Hippocampal formation (tissue), 2 donors: ENCODE measurements around the gene SLC16A3.
"Not testable (repeated sequence)": the region's sequence is repeated elsewhere in the genome, so short reads cannot be mapped to it uniquely, and the experiment has no call there.

ENCODE experiments used
- DNase-seq, 2 donors: peaks; one replicate each; lab custom pipeline; 2025; lab: John Stamatoyannopoulos, UW

SLC16A3 gene

GRCh38 chr17:82204831-82205719 is 23.8 kb upstream of the SLC16A3 start:
- no peak for DNase-seq

GRCh38 chr17:82205720-82206508 is 22.9 kb upstream of the SLC16A3 start:
- DNase-seq, result peak; percentile 39 to 42

GRCh38 chr17:82210655-82211054 is 18.2 kb upstream of the SLC16A3 start:
- DNase-seq, result not testable (repeated sequence)

GRCh38 chr17:82212331-82213250 is 16.3 kb upstream of the SLC16A3 start, which contains the start of gene CCDC57:
Gene CCDC57, minus strand, starts transcription at chr17:82212842. Its CDS starts 10,898 bp downstream, at chr17:82201944.
- DNase-seq, result peak; percentile 14 to 65

GRCh38 chr17:82213251-82214011 is 15.4 kb upstream of the SLC16A3 start:
- DNase-seq, result peak in 1 of 2 donors; percentile 35

- no peak for DNase-seq
Observed at GRCh38 chr17:82214012-82214628, 14.7 kb upstream of the SLC16A3 start.

GRCh38 chr17:82215095-82215971 is 13.5 kb upstream of the SLC16A3 start:
- no peak for DNase-seq

GRCh38 chr17:82215972-82216300 is 12.9 kb upstream of the SLC16A3 start:
- no peak for DNase-seq

- DNase-seq, result peak in 1 of 2 donors; percentile 47
Observed at GRCh38 chr17:82216301-82217119, 12.3 kb upstream of the SLC16A3 start.

- DNase-seq, result no peak
Observed at GRCh38 chr17:82217120-82217529, 11.7 kb upstream of the SLC16A3 start.

GRCh38 chr17:82217530-82218204 is 11.2 kb upstream of the SLC16A3 start:
- peak in 1 of 2 donors; percentile 33 for DNase-seq

GRCh38 chr17:82218349-82219075 is 10.3 kb upstream of the SLC16A3 start:
- no peak for DNase-seq

- DNase-seq, result no peak
Observed at GRCh38 chr17:82219083-82219482, 9.8 kb upstream of the SLC16A3 start.

GRCh38 chr17:82219753-82220709 is 8.8 kb upstream of the SLC16A3 start:
- DNase-seq, result no peak

GRCh38 chr17:82221341-82221902 is 7.4 kb upstream of the SLC16A3 start:
- DNase-seq, result no peak

GRCh38 chr17:82222816-82223215 is 6.0 kb upstream of the SLC16A3 start:
- DNase-seq, result no peak
